ENCODE results near the gene IFNGR2. TPM values are rescaled to one million over a fixed set of nuclear protein-coding genes. Genes with fewer than 3 reads are reported as not detected.
A peak's percentile ranks its signal among the peaks of the same experiment; 100 is the strongest.

IFNGR2 gene
- total and polyA plus RNA-seq, 2 experiments from 2014 or later, result 21.9 to 29.4 TPM

- H3K79me2 ChIP-seq (replicated peaks; ENCODE audit: insufficient read depth), result no peaks in the 10 kb centered on the region
- DNase-seq (ENCODE audit: low spot score) (no peak), ATAC-seq (no peak; the same call in 2 of the 3 replicates)
- no peaks in the 10 kb centered on the region for H3F3A ChIP-seq (replicated peaks; ENCODE audit: low read depth)
- no peak overlapping the region for H3K4me2 ChIP-seq
- no peaks in the 10 kb centered on the region for H3K36me3 ChIP-seq (ENCODE audit: insufficient read depth)
- H3K4me3 ChIP-seq, result no peak overlapping the region
- H3K27ac ChIP-seq (ENCODE audit: low read depth), result no peak overlapping the region
- Mint-ChIP-seq H3K9me3 (no peaks in the 10 kb centered on the region), H3K4me1 (peaks cover 4% of the 10 kb centered on the region), H3K4me3 (no peak overlapping the region), H3K36me3 (ENCODE audit: low read depth) (no peaks in the 10 kb centered on the region), H3K27ac (no peak overlapping the region), H3K27me3 (ENCODE audit: insufficient read depth, low read depth, poor library complexity) (no peaks in the 10 kb centered on the region)
- H3K9me2 ChIP-seq (ENCODE audit: insufficient read depth), result no peaks in the 10 kb centered on the region
- TF ChIP-seq ETS1 (IDR thresholded peaks at IDR 0.05) (no peak), POLR2AphosphoS5 (IDR thresholded peaks at IDR 0.05; ENCODE audit: low read depth) (no peak), CREB1 (CRISPR knock-in tag; IDR thresholded peaks at IDR 0.05; ENCODE audit: low read depth) (no peak), STAT1 (IDR thresholded peaks at IDR 0.05; ENCODE audit: unreplicated experiment) (no peak), EZH2 (IDR thresholded peaks at IDR 0.05; ENCODE audit: low read depth, unreplicated experiment) (no peak), CTCF (conservative IDR thresholded peaks at IDR 0.05; ENCODE audit: low read depth in 2 of 2) (no peak), ZNF331 (CRISPR knock-in tag; IDR thresholded peaks at IDR 0.05; ENCODE audit: low read depth) (no peak), EZH2phosphoT487 (IDR thresholded peaks at IDR 0.05; ENCODE audit: unreplicated experiment) (no peak), ZNF114 (CRISPR knock-in tag; IDR thresholded peaks at IDR 0.05) (no peak), ZNF462 (CRISPR knock-in tag; IDR thresholded peaks at IDR 0.05) (no peak)
- peak overlapping the region; percentile 66; the same call in 1 of the 2 replicates for H2AFZ ChIP-seq
- no peaks in the 10 kb centered on the region for H3K27me3 ChIP-seq (ENCODE audit: insufficient read depth)
- H3K4me1 ChIP-seq (ENCODE audit: insufficient read depth), result no peaks in the 10 kb centered on the region
- H4K20me1 ChIP-seq (replicated peaks; ENCODE audit: insufficient read depth), result no peaks in the 10 kb centered on the region
These were observed 10.8 kb upstream of the IFNGR2 start for GRCh38 chr21:33392284-33392985.
